Measurements from ENCODE around the gene PRKN. TPM values are rescaled to one million over a fixed set of nuclear protein-coding genes. Genes with fewer than 3 reads are reported as not detected.
A peak's percentile ranks its signal among the peaks of the same experiment; 100 is the strongest.

PRKN gene
- total RNA-seq, 1 donor from 2014 or later, result 2.6 TPM

GRCh38 chr6:162389343-162390085 lies 338.1 kb downstream of the PRKN start:
- DNase-seq (ENCODE audit: low spot score in 2 of 2), result no peak
- no peaks in the 10 kb centered on the region for H3K27me3 ChIP-seq
- H3K4me3 ChIP-seq, result no peak overlapping the region
- intact Hi-C loops (cut with DNase I), result loop anchor here (2.0 kb wide), 1 partner anchor 13 kb away; no protein-coding TSS in a partner anchor
- no peaks in the 10 kb centered on the region for H3K9me3 ChIP-seq
- no peak for TF ChIP-seq CTCF (IDR thresholded peaks at IDR 0.05)
- no peaks in the 10 kb centered on the region for H3K36me3 ChIP-seq
- H3K27ac ChIP-seq, result peak overlapping the region in 1 of 2 donors; percentile 75
- peaks cover 0 to 25% of the 10 kb centered on the region in 2 donors for H3K4me1 ChIP-seq

- Histone ChIP-seq H3K36me3 (no peaks in the 10 kb centered on the region), H3K4me1 (peaks cover 0 to 25% of the 10 kb centered on the region in 2 donors), H3K4me3 (no peak overlapping the region), H3K9me3 (no peaks in the 10 kb centered on the region), H3K27ac (peak overlapping the region; percentile 64 to 75), H3K27me3 (no peaks in the 10 kb centered on the region)
- intact Hi-C loops (cut with DNase I), result no loop called here
- TF ChIP-seq CTCF (IDR thresholded peaks at IDR 0.05), result no peak
- no peak for DNase-seq (ENCODE audit: low spot score in 2 of 2)
Measured at GRCh38 chr6:162388383-162388777, 339.2 kb downstream of the PRKN start.

GRCh38 chr6:162387718-162388382 lies 339.7 kb downstream of the PRKN start:
- Histone ChIP-seq H3K27ac (peak overlapping the region; percentile 64 to 75), H3K36me3 (no peaks in the 10 kb centered on the region), H3K4me3 (peak overlapping the region in 1 of 2 donors; percentile 41), H3K4me1 (peaks cover 0 to 25% of the 10 kb centered on the region in 2 donors), H3K9me3 (no peaks in the 10 kb centered on the region), H3K27me3 (no peaks in the 10 kb centered on the region)
- no peak for TF ChIP-seq CTCF (IDR thresholded peaks at IDR 0.05)
- DNase-seq (ENCODE audit: low spot score in 2 of 2), result no peak
- intact Hi-C loops (cut with DNase I), result no loop called here

GRCh38 chr6:162385980-162386379 lies 341.6 kb downstream of the PRKN start:
- Histone ChIP-seq H3K27me3 (no peaks in the 10 kb centered on the region), H3K4me3 (no peak overlapping the region), H3K36me3 (no peaks in the 10 kb centered on the region), H3K27ac (peak overlapping the region in 1 of 2 donors; percentile 75), H3K9me3 (no peaks in the 10 kb centered on the region), H3K4me1 (peaks cover 0 to 25% of the 10 kb centered on the region in 2 donors)
- TF ChIP-seq CTCF (IDR thresholded peaks at IDR 0.05), result no peak
- no peak for DNase-seq (ENCODE audit: low spot score in 2 of 2)
- intact Hi-C loops (cut with DNase I), result no loop called here

GRCh38 chr6:162379757-162380409 lies 347.7 kb downstream of the PRKN start:
- intact Hi-C loops (cut with DNase I), result no loop called here
- Histone ChIP-seq H3K27ac (no peak overlapping the region), H3K4me3 (no peak overlapping the region), H3K27me3 (no peaks in the 10 kb centered on the region), H3K36me3 (no peaks in the 10 kb centered on the region), H3K9me3 (no peaks in the 10 kb centered on the region), H3K4me1 (peaks cover 4 to 7% of the 10 kb centered on the region in 2 donors)
- no peak for TF ChIP-seq CTCF (IDR thresholded peaks at IDR 0.05)
- no peak for DNase-seq (ENCODE audit: low spot score in 2 of 2)
